GM23248 (cell line): Measurements from ENCODE around the gene CASP3. TPM values are rescaled to one million over a fixed set of nuclear protein-coding genes. Genes with fewer than 3 reads are reported as not detected.

Experiments used
- DNase-seq: peaks from one replicate; pipeline ENCODE4 v3.0.0-alpha.2; 2015
- H2AFZ ChIP-seq: fragments of 200-600 bp; sonication (generic); 2 replicates; pipeline ENCODE4 v1.6.1; 2016; ENCODE audit warnings: antibody characterized with exemption
- H3F3A ChIP-seq: fragments of 200-600 bp; sonication (generic); 2 replicates; pipeline ENCODE4 v1.6.1; 2016; ENCODE audit warnings: mild to moderate bottlenecking, antibody characterized with exemption, mixed run types; ENCODE audit not compliant: insufficient read depth
- H3K27ac ChIP-seq: fragments of 200-600 bp; sonication (generic); 2 replicates; pipeline ENCODE4 v1.5.1; 2016; ENCODE audit warnings: mild to moderate bottlenecking
- H3K27me3 ChIP-seq: fragments of 200-600 bp; sonication (generic); replicated peaks from 2 replicates; pipeline ENCODE4 v1.6.1; 2016; ENCODE audit warnings: mild to moderate bottlenecking; ENCODE audit not compliant: insufficient read depth
- H3K36me3 ChIP-seq: fragments of 200-600 bp; sonication (generic); 2 replicates; pipeline ENCODE4 v1.6.1; 2016; ENCODE audit warnings: low read depth, mild to moderate bottlenecking
- H3K4me1 ChIP-seq: fragments of 200-600 bp; sonication (generic); 2 replicates; pipeline ENCODE4 v1.6.1; 2016; ENCODE audit warnings: mild to moderate bottlenecking; ENCODE audit not compliant: insufficient read depth
- H3K4me2 ChIP-seq: fragments of 200-600 bp; sonication (generic); one replicate; pipeline ENCODE4 v1.6.1; 2016; ENCODE audit warnings: mild to moderate bottlenecking; ENCODE audit not compliant: unreplicated experiment
- H3K4me3 ChIP-seq: fragments of 200-600 bp; sonication (generic); 2 replicates; pipeline ENCODE4 v1.5.1; 2016; ENCODE audit warnings: mild to moderate bottlenecking
- H3K79me2 ChIP-seq: fragments of 200-600 bp; sonication (generic); 2 replicates; pipeline ENCODE4 v1.6.1; 2016; ENCODE audit warnings: mild to moderate bottlenecking; ENCODE audit not compliant: insufficient read depth
- H3K9ac ChIP-seq: fragments of 200-600 bp; sonication (generic); 2 replicates; pipeline ENCODE4 v1.6.1; 2016; ENCODE audit warnings: mild to moderate bottlenecking
- H3K9me2 ChIP-seq: fragments of 200-600 bp; sonication (generic); 2 replicates; pipeline ENCODE4 v1.6.1; 2016; ENCODE audit warnings: mixed run types, mild to moderate bottlenecking, moderate library complexity; ENCODE audit not compliant: insufficient read depth
- H3K9me3 ChIP-seq: fragments of 200-600 bp; sonication (generic); one replicate; pipeline ENCODE4 v1.6.1; 2017; ENCODE audit warnings: low read depth
- H4K20me1 ChIP-seq: fragments of 200-600 bp; sonication (generic); 2 replicates; pipeline ENCODE4 v1.6.0; 2016; ENCODE audit not compliant: insufficient read depth
- EZH2 ChIP-seq: fragments of 200-600 bp; sonication (generic); IDR thresholded peaks from 2 replicates; pipeline ENCODE4 v1.6.1; 2018; ENCODE audit warnings: antibody characterized with exemption, mild to moderate bottlenecking; ENCODE audit not compliant: insufficient read depth, poor library complexity, severe bottlenecking
- EZH2phosphoT487 ChIP-seq: fragments of 200-600 bp; sonication (generic); IDR thresholded peaks from 2 replicates; pipeline ENCODE4 v1.6.1; 2018; ENCODE audit warnings: antibody characterized with exemption, moderate library complexity, mild to moderate bottlenecking, low read depth; ENCODE audit not compliant: insufficient read depth
- WGBS, 2 experiments: methylation state at CpG; one replicate each; pipeline ENCODE4 v1.1.6; 2015 to 2017; ENCODE audit warnings: low lambda C conversion rate in 2 of 2, low coverage in 1 of 2; ENCODE audit errors: missing lambda C conversion rate in 2 of 2; 5-methylcytosine and 5-hydroxymethylcytosine counted together
- in situ Hi-C: fragments of 300-500 bp; cut with MboI; formaldehyde crosslinking; loops from 2 replicates; pipeline ENCODE4 v1.15.0; 2020
- polyA plus RNA-seq: library from polyadenylated mRNA; unstranded; fragments of >200 nt; fragmentation: Nextera tagmentation; extraction: Ambion mirVana; gene quantifications from 2 replicates; pipeline ENCODE4 v1.2.1, GENCODE V29; 2016
- total RNA-seq: library from RNA; depleted of rRNA; stranded (reverse); fragments of >200 nt; shearing (Covaris generic); gene quantifications from 2 replicates; pipeline ENCODE4 v1.2.3, GENCODE V29; 2014

CASP3 gene
- total and polyA plus RNA-seq, 2 experiments from 2014 or later, result 50.7 to 53.4 TPM

DNA sequence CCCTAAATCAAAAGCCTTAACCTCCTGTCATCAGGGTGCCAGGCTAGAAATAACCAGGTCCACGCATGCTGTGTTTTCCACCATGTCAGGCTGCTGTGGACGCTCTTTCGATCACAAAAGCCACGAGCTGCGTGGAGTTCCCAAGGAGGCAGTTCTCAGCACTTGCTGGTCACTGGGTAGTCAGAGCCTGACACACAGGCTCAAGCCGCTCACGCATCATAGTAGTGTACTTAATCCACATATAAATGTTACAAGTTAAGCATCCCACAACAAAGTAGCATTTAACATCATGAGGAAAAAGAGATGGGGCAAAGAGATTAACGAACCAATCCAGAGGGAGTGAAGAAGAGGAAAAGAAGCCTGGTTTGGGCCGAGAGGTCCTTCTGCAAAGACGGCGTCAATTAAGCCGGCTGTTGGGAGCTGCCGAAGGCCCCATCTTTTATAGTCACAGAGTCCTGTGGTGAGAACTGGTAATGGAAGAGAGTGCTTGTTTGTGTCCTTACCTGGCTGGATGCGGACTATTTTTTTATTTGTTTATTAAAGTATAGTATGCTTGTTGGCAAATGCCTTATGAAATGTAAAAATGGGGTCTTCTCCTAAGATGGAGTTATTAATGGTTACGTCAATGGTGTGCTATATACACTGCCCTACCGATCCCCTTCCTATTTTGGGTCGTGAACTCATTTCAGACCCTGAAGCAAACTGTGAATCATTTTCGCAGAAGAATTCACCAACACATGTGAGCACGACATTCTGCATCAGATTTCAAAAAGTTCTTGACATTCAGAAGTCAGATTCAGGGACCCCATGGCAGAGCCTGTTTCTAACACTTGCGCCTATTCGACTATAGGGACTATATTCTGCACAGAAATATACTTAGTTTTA is 966 bp upstream of the CASP3 start:
- no peaks in the 10 kb centered on the region for H3K36me3 ChIP-seq
- H3K9me2 ChIP-seq, result no peaks in the 10 kb centered on the region
- WGBS, 2 experiments, result 24 to 25% methylated on average over 21 of the region's 21 CpGs
- peaks cover 47% of the 10 kb centered on the region for H3K79me2 ChIP-seq
- H3K4me2 ChIP-seq, result peak overlapping the region; percentile 90
- H2AFZ ChIP-seq, result peak overlapping the region; percentile 90
- peak overlapping the region; percentile 82 for H3K4me3 ChIP-seq
- H3K27me3 ChIP-seq, result no peaks in the 10 kb centered on the region
- peak overlapping the region; percentile 86 for H3K27ac ChIP-seq
- peaks cover 34% of the 10 kb centered on the region for H3K4me1 ChIP-seq
- H3K9me3 ChIP-seq, result no peaks in the 10 kb centered on the region
- DNase-seq, result peak; percentile 89
- in situ Hi-C loops, result no loop called here
- H3K9ac ChIP-seq, result peak overlapping the region; percentile 90
- TF ChIP-seq EZH2phosphoT487 (no peak), EZH2 (no peak)
- H4K20me1 ChIP-seq, result no peaks in the 10 kb centered on the region
- peaks cover 16% of the 10 kb centered on the region for H3F3A ChIP-seq

DNA sequence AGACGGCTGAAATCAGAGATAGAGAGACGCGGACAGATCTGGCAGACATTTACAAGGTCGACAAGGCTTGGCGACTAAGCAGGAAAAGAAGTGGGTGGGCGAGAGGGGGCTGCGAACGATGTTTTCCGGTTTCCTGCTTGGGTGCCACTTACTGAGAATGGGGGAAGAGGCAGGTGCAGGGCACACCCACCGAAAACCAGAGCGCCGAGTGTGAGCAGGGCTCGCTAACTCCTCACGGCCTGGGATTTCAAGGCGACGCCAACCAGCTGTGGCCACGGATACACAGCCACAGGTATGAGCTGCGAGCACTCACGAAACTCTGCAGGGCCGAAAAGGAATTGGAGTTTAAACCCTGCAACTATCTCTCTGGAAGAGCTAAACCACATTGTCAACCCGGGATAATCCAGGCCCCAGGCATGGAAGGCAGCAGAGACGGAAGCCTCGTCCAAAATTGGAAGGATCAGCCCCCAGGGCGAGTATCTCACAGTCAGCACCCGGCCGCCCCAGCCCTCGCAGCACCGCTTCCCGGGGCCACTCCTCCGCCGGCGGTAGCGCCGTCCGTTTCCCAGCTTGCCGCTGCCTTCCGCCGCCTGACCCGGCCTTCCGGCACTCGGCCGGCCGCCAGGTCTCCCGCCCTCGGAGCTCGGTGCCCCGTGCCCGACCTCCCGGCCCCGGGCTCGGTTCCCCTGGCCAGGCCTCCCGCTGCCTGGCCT is 778 bp downstream of the CASP3 start:
- H3K79me2 ChIP-seq, result peaks cover 65% of the 10 kb centered on the region
- peak overlapping the region; percentile 95 for H3K9ac ChIP-seq
- peak overlapping the region; percentile 77 for H2AFZ ChIP-seq
- TF ChIP-seq EZH2 (no peak), EZH2phosphoT487 (no peak)
- H3K9me2 ChIP-seq, result no peaks in the 10 kb centered on the region
- in situ Hi-C loops, result no loop called here
- H3F3A ChIP-seq, result peaks cover 11% of the 10 kb centered on the region
- peak overlapping the region; percentile 82 for H3K4me3 ChIP-seq
- 1% methylated on average over 27 to 52 of the region's 52 CpGs for WGBS, 2 experiments
- H3K27me3 ChIP-seq, result no peaks in the 10 kb centered on the region
- no peaks in the 10 kb centered on the region for H4K20me1 ChIP-seq
- H3K36me3 ChIP-seq, result no peaks in the 10 kb centered on the region
- H3K4me2 ChIP-seq, result peak overlapping the region; percentile 98
- peak; percentile 80 for DNase-seq
- H3K27ac ChIP-seq, result peak overlapping the region; percentile 92
- H3K9me3 ChIP-seq, result no peaks in the 10 kb centered on the region
- peaks cover 36% of the 10 kb centered on the region for H3K4me1 ChIP-seq

DNA sequence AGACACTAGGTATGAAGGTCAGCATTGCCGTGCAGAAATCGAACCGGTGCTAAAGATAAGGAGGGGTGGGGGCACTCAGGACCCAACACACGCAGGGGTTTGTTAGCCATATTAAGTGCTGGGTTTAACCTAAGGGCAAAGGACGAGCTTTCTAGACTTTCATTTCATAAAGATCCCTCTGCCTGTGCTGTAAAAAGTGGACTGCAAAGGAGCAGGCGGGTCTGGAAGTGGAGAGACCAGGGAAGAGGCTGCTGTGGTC is 1.3 kb downstream of the CASP3 start:
- Histone ChIP-seq H3K9me2 (no peaks in the 10 kb centered on the region), H3K27ac (peak overlapping the region; percentile 92), H3K79me2 (peaks cover 70% of the 10 kb centered on the region), H3K4me2 (peak overlapping the region; percentile 98), H2AFZ (peak overlapping the region; percentile 77), H4K20me1 (no peaks in the 10 kb centered on the region), H3K27me3 (no peaks in the 10 kb centered on the region), H3F3A (peaks cover 10% of the 10 kb centered on the region), H3K4me1 (peaks cover 32% of the 10 kb centered on the region), H3K9ac (peak overlapping the region; percentile 95), H3K4me3 (peak overlapping the region; percentile 82), H3K9me3 (no peaks in the 10 kb centered on the region), H3K36me3 (no peaks in the 10 kb centered on the region)
- DNase-seq, result no peak
- in situ Hi-C loops, result no loop called here
- WGBS, 2 experiments, result 6 to 14% methylated on average over 6 of the region's 6 CpGs
- TF ChIP-seq EZH2, result no peak
- no peak for TF ChIP-seq EZH2phosphoT487

DNA sequence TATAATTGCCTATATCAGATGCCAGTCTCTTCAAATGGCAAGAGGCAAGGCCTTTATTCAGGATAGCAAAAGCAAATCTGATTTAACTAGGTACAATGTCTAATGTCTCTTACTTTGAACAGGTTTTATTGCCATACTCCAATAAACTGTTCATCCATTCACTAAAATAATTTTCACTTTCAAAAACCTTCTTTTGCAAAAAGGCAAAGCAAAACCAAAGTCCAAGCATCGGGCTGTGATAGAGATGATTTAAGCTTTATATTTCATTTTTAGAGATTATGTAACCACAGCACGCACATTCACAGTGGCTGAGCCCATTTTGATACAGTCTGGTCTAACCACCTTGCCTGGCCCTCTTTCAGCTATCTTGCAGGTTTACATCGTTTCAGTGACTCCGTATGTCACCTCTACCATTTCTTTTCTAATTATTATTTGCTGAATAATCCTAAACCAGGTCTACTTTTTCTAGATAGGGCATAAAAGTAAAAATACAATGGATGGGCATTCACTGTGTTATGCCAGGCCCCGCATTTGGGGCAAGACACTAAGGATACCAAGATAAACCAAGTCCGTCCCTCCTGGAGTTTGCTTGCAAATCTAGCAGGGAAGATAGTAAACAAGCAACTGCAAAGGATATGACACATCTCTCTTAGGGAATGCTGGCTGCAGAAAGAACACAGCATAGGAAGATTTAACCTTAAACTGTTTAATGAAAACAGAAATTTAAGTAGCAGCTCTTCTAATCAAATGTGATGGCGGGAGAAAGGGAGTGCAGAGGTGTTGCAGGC is 1.8 kb downstream of the CASP3 start:
- Histone ChIP-seq H4K20me1 (no peaks in the 10 kb centered on the region), H3F3A (peaks cover 10% of the 10 kb centered on the region)
- in situ Hi-C loops, result no loop called here

More for the DNA sequence above, 1.8 kb downstream of the CASP3 start:
- Histone ChIP-seq H3K9me3 (no peaks in the 10 kb centered on the region), H3K79me2 (peaks cover 75% of the 10 kb centered on the region), H3K27me3 (no peaks in the 10 kb centered on the region), H3K27ac (peak overlapping the region; percentile 92), H3K9me2 (no peaks in the 10 kb centered on the region), H3K4me3 (peak overlapping the region; percentile 82), H2AFZ (0 out of 2 replicates have a peak overlapping the region, but pooled peaks have one; percentile 77), H3K4me2 (peak overlapping the region; percentile 98), H3K9ac (peak overlapping the region; percentile 95), H3K4me1 (peaks cover 32% of the 10 kb centered on the region), H3K36me3 (peaks cover 5% of the 10 kb centered on the region; the same call in 1 of the 2 replicates)
- no peak for TF ChIP-seq EZH2
- no peak for TF ChIP-seq EZH2phosphoT487
- 88% methylated on average over 7 of the region's 7 CpGs for WGBS, 2 experiments
- peak; percentile 64 for DNase-seq
